ENCODE measurements around the gene SUPT4H1. TPM values are rescaled to one million over a fixed set of nuclear protein-coding genes. Genes with fewer than 3 reads are reported as not detected.

SUPT4H1 gene
- total RNA-seq, 2 donors from 2014 or later, result 44.8 to 70.0 TPM

GRCh38 chr17:58311429-58311894 lies 40.5 kb downstream of the SUPT4H1 start:
- no peaks in the 10 kb centered on the region for H3K4me1 ChIP-seq (replicated peaks)
- H3K27ac ChIP-seq, result no peak overlapping the region
- WGBS, result 98% methylated on average over 8 of the region's 9 CpGs
- H3K4me3 ChIP-seq, result no peak overlapping the region
- intact Hi-C loops (cut with DNase I), result no loop called here
- DNase-seq (ENCODE audit: low spot score), result no peak
- H3K36me3 ChIP-seq, result no peaks in the 10 kb centered on the region
- TF ChIP-seq POLR2A (IDR thresholded peaks at IDR 0.05) (no peak), POLR2AphosphoS5 (IDR thresholded peaks at IDR 0.05) (no peak), CTCF (IDR thresholded peaks at IDR 0.05) (no peak)
- no peaks in the 10 kb centered on the region for H3K27me3 ChIP-seq (replicated peaks; ENCODE audit: insufficient read depth)
- no peaks in the 10 kb centered on the region for H3K9me3 ChIP-seq

GRCh38 chr17:58310511-58311428 lies 41.2 kb downstream of the SUPT4H1 start:
- no peak for DNase-seq (ENCODE audit: low spot score)
- WGBS, result 89% methylated on average over 21 of the region's 23 CpGs
- no peaks in the 10 kb centered on the region for H3K36me3 ChIP-seq
- intact Hi-C loops (cut with DNase I), result no loop called here
- no peaks in the 10 kb centered on the region for H3K27me3 ChIP-seq (replicated peaks; ENCODE audit: insufficient read depth)
- no peaks in the 10 kb centered on the region for H3K9me3 ChIP-seq
- no peak overlapping the region for H3K4me3 ChIP-seq
- TF ChIP-seq POLR2A (IDR thresholded peaks at IDR 0.05) (no peak), POLR2AphosphoS5 (IDR thresholded peaks at IDR 0.05) (no peak), CTCF (IDR thresholded peaks at IDR 0.05) (no peak)
- no peaks in the 10 kb centered on the region for H3K4me1 ChIP-seq (replicated peaks)
- no peak overlapping the region for H3K27ac ChIP-seq

- no peaks in the 10 kb centered on the region for H3K9me3 ChIP-seq
- no peak overlapping the region for H3K27ac ChIP-seq
- 81% methylated on average over 5 of the region's 5 CpGs for WGBS
- H3K27me3 ChIP-seq (replicated peaks; ENCODE audit: insufficient read depth), result no peaks in the 10 kb centered on the region
- no peak for TF ChIP-seq POLR2AphosphoS5 (IDR thresholded peaks at IDR 0.05)
- TF ChIP-seq POLR2A (IDR thresholded peaks at IDR 0.05), result no peak
- TF ChIP-seq CTCF (IDR thresholded peaks at IDR 0.05), result no peak
- DNase-seq (ENCODE audit: low spot score), result no peak
- no peaks in the 10 kb centered on the region for H3K36me3 ChIP-seq
- intact Hi-C loops (cut with DNase I), result no loop called here
- no peaks in the 10 kb centered on the region for H3K4me1 ChIP-seq (replicated peaks)
- no peak overlapping the region for H3K4me3 ChIP-seq
Measured at GRCh38 chr17:58309918-58310259, 42.1 kb downstream of the SUPT4H1 start.

GRCh38 chr17:58308985-58309917 lies 42.8 kb downstream of the SUPT4H1 start:
- Histone ChIP-seq H3K4me1 (replicated peaks) (no peaks in the 10 kb centered on the region), H3K27me3 (replicated peaks; ENCODE audit: insufficient read depth) (no peaks in the 10 kb centered on the region), H3K36me3 (no peaks in the 10 kb centered on the region), H3K9me3 (no peaks in the 10 kb centered on the region), H3K27ac (no peak overlapping the region), H3K4me3 (no peak overlapping the region)
- no peak for TF ChIP-seq POLR2AphosphoS5 (IDR thresholded peaks at IDR 0.05)
- TF ChIP-seq POLR2A (IDR thresholded peaks at IDR 0.05), result no peak
- no peak for TF ChIP-seq CTCF (IDR thresholded peaks at IDR 0.05)
- WGBS, result 85% methylated on average over 21 of the region's 21 CpGs
- intact Hi-C loops (cut with DNase I), result no loop called here
- DNase-seq (ENCODE audit: low spot score), result no peak
